ENCODE measurements around the gene GNAZ. TPM values are rescaled to one million over a fixed set of nuclear protein-coding genes. Genes with fewer than 3 reads are reported as not detected.

GNAZ gene
- total and polyA plus RNA-seq, 2 of the 8 experiments (the other 6 are each of a cell fraction or from before 2014, with no cell fraction given): 6.6 to 9.6 TPM

DNA sequence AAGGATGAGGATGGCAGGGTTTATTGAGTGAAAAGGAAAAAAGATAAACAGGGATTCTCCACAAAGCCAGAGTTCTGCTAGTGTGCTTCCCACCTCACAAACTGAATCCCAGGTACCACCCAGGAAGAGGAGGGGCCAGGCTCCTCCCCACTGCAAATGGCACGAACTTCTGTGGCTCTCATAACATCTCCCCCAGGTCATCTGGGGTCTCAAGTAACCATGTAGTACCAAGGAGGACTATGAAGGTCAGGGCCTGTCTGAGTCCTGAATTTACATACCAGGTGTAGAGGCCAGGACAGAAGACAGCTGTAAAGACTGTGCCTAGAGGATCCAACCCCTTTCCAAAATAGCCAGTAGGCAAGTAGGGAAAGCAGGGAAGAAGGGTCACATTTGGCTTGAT is 25.7 kb upstream of the GNAZ start:
- no peaks in the 10 kb centered on the region for H3K79me2 ChIP-seq (ENCODE audit: control insufficient read depth in 1 of 2, insufficient read depth in 2 of 2, low read length in 2 of 2)
- H2BK5ac ChIP-seq (ENCODE audit: low read depth, low read length): no peak overlapping the region
- no peak overlapping the region for H4K5ac ChIP-seq (ENCODE audit: insufficient read length, low read depth, low read length)
- WGBS, 2 experiments (ENCODE audit: extremely low coverage in 1 of 2, insufficient coverage in 1 of 2, insufficient read length in 1 of 2, insufficient replicate concordance in 2 of 2, low coverage in 1 of 2, low lambda C conversion rate in 2 of 2, missing lambda C conversion rate in 1 of 2): no CpG with 5 or more reads among the region's 1 CpG
- no peaks in the 10 kb centered on the region for H3K79me1 ChIP-seq (ENCODE audit: low read depth, low read length)
- no peaks in the 10 kb centered on the region for H3K36me3 ChIP-seq (ENCODE audit: control insufficient read depth in 2 of 4, insufficient read depth in 4 of 4, low read length in 3 of 4)
- no peak overlapping the region for H2BK12ac ChIP-seq (ENCODE audit: low read depth, low read length)
- no peak overlapping the region for H3K23ac ChIP-seq (ENCODE audit: insufficient read length)
- H3K27ac ChIP-seq (ENCODE audit: low read depth, low read length): no peak overlapping the region
- H3K4ac ChIP-seq (replicated peaks; ENCODE audit: insufficient read length, low read depth, low read length): no peak overlapping the region
- H3K4me1 ChIP-seq (replicated peaks in 1 of 4; ENCODE audit: control insufficient read depth in 3 of 4, insufficient read depth in 4 of 4, low read length in 3 of 4): peaks cover 0 to 8% (median 5%) of the 10 kb centered on the region in 4 experiments; a peak in 4 of 7 replicates
- no peak overlapping the region for H3K4me3 ChIP-seq (ENCODE audit: extremely low read depth in 1 of 4, insufficient read depth in 2 of 4, low read depth in 3 of 4, low read length in 4 of 4)
- no peaks in the 10 kb centered on the region for H3K23me2 ChIP-seq (ENCODE audit: low read depth, low read length)
- H3K4me2 ChIP-seq (ENCODE audit: insufficient read depth in 1 of 2, low read depth in 2 of 2, low read length in 2 of 2): peak overlapping the region in 1 of 2 experiments; percentile 22; a peak in 1 of 4 replicates
- FAIRE-seq (no peak), DNase-seq (ENCODE audit: low read depth in 1 of 2, low spot score in 2 of 2) (no peak)
- no peak overlapping the region for H2BK120ac ChIP-seq (replicated peaks; ENCODE audit: low read depth, low read length)
- H3K56ac ChIP-seq (replicated peaks; ENCODE audit: insufficient read length, low read depth, low read length): no peak overlapping the region
- POLR2A ChIA-PET (ENCODE audit: partially characterized antibody): no interaction called here
- no peak overlapping the region for H3K9ac ChIP-seq (replicated peaks in 1 of 4; ENCODE audit: extremely low read depth in 1 of 4, low read depth in 3 of 4, low read length in 3 of 4)
- H2BK15ac ChIP-seq (ENCODE audit: low read length): no peak overlapping the region
- H4K20me1 ChIP-seq (replicated peaks in 1 of 2; ENCODE audit: control insufficient read depth in 1 of 2, insufficient read depth in 2 of 2, low read length in 2 of 2): no peaks in the 10 kb centered on the region
- no peak overlapping the region for H3K18ac ChIP-seq (ENCODE audit: extremely low read depth, low read length)
- no peak overlapping the region for H3K14ac ChIP-seq (ENCODE audit: insufficient read length)
- H4K91ac ChIP-seq (replicated peaks; ENCODE audit: insufficient read length, low read length): no peak overlapping the region
- CTCF ChIA-PET (ENCODE audit: partially characterized antibody): interaction anchor here (0.5 to 0.8 kb wide), 4 partner anchors 20 to 130 kb away, joined by 3 read pairs; no protein-coding TSS in a partner anchor
- H3K27me3 ChIP-seq (replicated peaks in 1 of 4; ENCODE audit: control insufficient read depth in 3 of 4, extremely low read depth in 1 of 4, insufficient read depth in 3 of 4, low read length in 3 of 4): no peaks in the 10 kb centered on the region
- no peak overlapping the region for H2BK20ac ChIP-seq (ENCODE audit: low read length)
- H3K9me3 ChIP-seq (ENCODE audit: insufficient read depth in 2 of 2, low read depth in 1 of 2, low read length in 1 of 2): peaks cover 6 to 12% of the 10 kb centered on the region in 2 experiments; a peak in 3 of 4 replicates
- H2AFZ ChIP-seq (ENCODE audit: low read length): peak overlapping the region; percentile 93
- no peak overlapping the region for H2AK5ac ChIP-seq (ENCODE audit: low read depth, low read length)
- H4K8ac ChIP-seq (ENCODE audit: extremely low read depth, insufficient read depth, low read length): no peak overlapping the region
- TF ChIP-seq CBX8 (IDR thresholded peaks at IDR 0.05; ENCODE audit: borderline replicate concordance, low read depth, low read length): no peak
- TF ChIP-seq SP1 (IDR thresholded peaks at IDR 0.05; ENCODE audit: low read depth, low read length): no peak
- no peak for TF ChIP-seq HDAC2 (IDR thresholded peaks at IDR 0.05; ENCODE audit: borderline replicate concordance in 1 of 2, low read depth in 2 of 2, low read length in 2 of 2)
- no peak for TF ChIP-seq RFX5 (IDR thresholded peaks at IDR 0.05; ENCODE audit: borderline replicate concordance, low read depth, low read length)
- no peak for TF ChIP-seq SIRT6 (IDR thresholded peaks at IDR 0.05; ENCODE audit: low read length)
- no peak for TF ChIP-seq JUND (IDR thresholded peaks at IDR 0.05; ENCODE audit: low read length)
- TF ChIP-seq CREB1 (IDR thresholded peaks at IDR 0.05): no peak
- no peak for TF ChIP-seq TAF1 (IDR thresholded peaks at IDR 0.05; ENCODE audit: low read depth, low read length)
- no peak for TF ChIP-seq CTCF (IDR thresholded peaks at IDR 0.05; ENCODE audit: control extremely low read depth in 1 of 3, insufficient read depth in 1 of 3, low read depth in 1 of 3, low read length in 3 of 3)
- TF ChIP-seq E2F6 (IDR thresholded peaks at IDR 0.05): no peak
